ENCODE results near the gene F7. TPM values are rescaled to one million over a fixed set of nuclear protein-coding genes. Genes with fewer than 3 reads are reported as not detected.
"Not testable (repeated sequence)": the region's sequence is repeated elsewhere in the genome, so short reads cannot be mapped to it uniquely, and the experiment has no call there.

The F7 gene
- polyA plus RNA-seq, 2 of the 4 experiments (the other 2 are of a cell fraction): 0.26 to 0.65 TPM

DNA sequence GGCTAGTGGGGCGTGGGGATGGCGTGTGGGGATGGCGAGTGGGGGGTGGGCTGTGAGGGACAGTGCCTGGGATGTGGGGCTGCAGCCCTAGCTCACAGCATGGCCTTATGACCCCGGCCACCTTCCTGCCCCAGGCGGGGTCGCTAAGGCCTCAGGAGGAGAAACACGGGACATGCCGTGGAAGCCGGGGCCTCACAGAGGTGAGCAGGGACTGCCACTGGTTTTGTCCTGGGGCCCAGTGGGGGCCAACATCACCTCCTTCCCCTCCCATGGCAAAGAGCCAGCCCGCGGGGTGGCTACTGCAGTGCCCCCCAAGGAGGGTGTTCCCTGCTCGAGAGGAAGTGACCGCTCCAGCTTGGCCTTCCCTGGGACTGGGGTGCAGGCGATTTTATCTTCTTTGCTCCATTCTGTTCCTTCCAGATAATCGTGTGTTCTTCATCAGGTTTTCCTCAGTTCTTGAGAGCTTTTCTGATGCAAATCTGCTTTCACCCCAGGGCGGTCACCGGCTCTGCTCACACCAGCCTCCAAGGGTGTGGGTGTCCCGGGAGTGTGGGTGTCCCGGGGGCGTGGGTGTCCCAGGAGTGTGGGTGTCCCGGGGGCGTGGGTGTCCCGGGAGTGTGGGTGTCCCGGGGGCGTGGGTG is 1.2 kb downstream of the F7 start:
- Histone ChIP-seq H3K9me3 (no peaks in the 10 kb centered on the region), H3K4me3 (no peak overlapping the region), H3K27ac (peak overlapping the region; percentile 35 to 86; a peak in 5 of 6 replicates), H3K4me2 (no peak overlapping the region), H3K4me1 (peaks cover 31% of the 10 kb centered on the region)
- CTCF ChIA-PET: no interaction called here
- no peak for DNase-seq (ENCODE audit: low read depth in 1 of 2, low spot score in 1 of 2)
- FAIRE-seq: no peak
- POLR2A ChIA-PET: no interaction called here
- WGBS (ENCODE audit: missing lambda C conversion rate): 86% methylated on average over 13 of the region's 25 CpGs
- ATAC-seq: no peak
- TF ChIP-seq PHF8 (IDR thresholded peaks at IDR 0.05; ENCODE audit: borderline replicate concordance, low read depth): no peak
- TF ChIP-seq EHF (CRISPR knock-in tag; IDR thresholded peaks at IDR 0.05): no peak
- TF ChIP-seq ZC3H11A (IDR thresholded peaks at IDR 0.05): no peak
- no peak for TF ChIP-seq POLR2AphosphoS2 (conservative IDR thresholded peaks at IDR 0.05; ENCODE audit: low read length)
- no peak for TF ChIP-seq NPAS2 (CRISPR knock-in tag; IDR thresholded peaks at IDR 0.05; ENCODE audit: borderline replicate concordance)
- no peak for TF ChIP-seq FOSL2 (IDR thresholded peaks at IDR 0.05)
- TF ChIP-seq FOSL2 (CRISPR knock-in tag; IDR thresholded peaks at IDR 0.05): no peak
- TF ChIP-seq RCOR1 (IDR thresholded peaks at IDR 0.05; ENCODE audit: low read depth, low read length): no peak
- no peak for TF ChIP-seq ZFP36 (IDR thresholded peaks at IDR 0.05; ENCODE audit: borderline replicate concordance, partially characterized antibody)
- TF ChIP-seq SMC3 (IDR thresholded peaks at IDR 0.05): no peak

DNA sequence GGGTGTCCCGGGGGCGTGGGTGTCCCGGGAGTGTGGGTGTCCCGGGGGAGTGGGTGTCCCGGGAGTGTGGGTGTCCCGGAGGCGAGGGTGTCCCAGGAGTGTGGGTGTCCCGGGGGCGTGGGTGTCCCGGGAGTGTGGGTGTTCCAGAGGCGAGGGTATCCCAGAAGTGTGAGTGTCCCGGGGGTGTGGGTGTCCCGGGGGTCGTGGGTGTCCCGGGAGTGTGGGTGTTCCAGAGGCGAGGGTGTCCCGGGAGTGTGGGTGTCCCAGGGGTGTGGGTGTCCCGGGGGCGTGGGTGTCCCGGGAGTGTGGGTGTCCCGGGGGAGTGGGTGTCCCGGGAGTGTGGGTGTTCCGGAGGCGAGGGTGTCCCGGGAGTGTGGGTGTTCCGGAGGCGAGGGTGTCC is 2.9 kb downstream of the F7 start:
- ATAC-seq; H3K4me3 ChIP-seq; H3K4me2 ChIP-seq; H3K9me3 ChIP-seq; DNase-seq (ENCODE audit: low read depth in 1 of 2, low spot score in 1 of 2); CTCF ChIA-PET; H3K27ac ChIP-seq; FAIRE-seq; POLR2A ChIA-PET: not testable (repeated sequence)
- WGBS (ENCODE audit: missing lambda C conversion rate): no CpG with 5 or more reads among the region's 27 CpGs
- peaks cover 27% of the 10 kb centered on the region for H3K4me1 ChIP-seq

DNA sequence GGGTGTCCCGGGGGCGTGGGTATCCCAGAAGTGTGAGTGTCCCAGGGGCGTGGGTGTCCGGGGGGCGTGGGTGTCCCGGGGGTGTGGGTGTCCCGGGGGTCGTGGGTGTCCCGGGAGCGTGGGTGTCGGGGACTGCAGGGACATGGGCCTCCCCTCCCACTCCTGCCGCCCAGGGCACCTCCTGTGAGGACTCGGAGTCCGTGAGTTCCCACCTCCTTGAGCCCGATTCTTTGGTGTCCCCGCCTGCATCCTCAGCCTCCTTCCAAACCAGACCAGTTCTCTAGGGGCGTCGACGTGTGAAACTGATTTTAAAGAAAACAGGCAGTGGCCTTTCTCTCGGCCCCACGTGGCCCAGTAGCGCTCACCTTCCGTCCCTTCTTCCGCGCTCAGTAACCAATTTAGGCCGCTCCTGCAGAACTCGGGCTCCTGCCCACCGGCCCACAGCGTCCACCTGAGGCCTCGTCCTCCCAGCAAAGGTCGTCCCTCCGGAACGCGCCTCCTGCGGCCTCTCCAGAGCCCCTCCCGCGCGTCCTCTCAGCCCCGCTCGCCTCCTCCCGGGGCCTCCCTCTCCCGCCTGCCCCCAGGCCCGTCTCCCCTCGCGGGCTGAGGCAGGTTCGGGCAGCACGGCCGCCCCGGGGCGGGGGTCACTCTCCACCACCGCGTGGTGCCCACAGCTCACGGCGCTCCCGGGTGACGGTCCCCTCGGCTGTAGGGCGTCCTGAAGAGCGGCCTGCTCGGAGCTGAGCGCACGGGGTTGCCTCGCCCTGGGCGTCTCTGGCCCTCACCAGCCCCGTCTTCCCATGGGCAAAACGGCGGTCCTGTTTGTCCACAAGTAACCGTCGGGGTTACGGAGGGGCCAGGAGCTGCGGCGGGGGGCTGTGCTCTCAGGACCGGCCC is 3.8 kb downstream of the F7 start:
- ChIA-PET CTCF (no interaction called here), POLR2A (no interaction called here)
- H3K9me3 ChIP-seq: no peaks in the 10 kb centered on the region
- ATAC-seq (no peak), DNase-seq (ENCODE audit: low read depth in 1 of 2, low spot score in 1 of 2) (no peak), FAIRE-seq (no peak)
- H3K4me2 ChIP-seq: no peak overlapping the region
- TF ChIP-seq, protein P1, sequence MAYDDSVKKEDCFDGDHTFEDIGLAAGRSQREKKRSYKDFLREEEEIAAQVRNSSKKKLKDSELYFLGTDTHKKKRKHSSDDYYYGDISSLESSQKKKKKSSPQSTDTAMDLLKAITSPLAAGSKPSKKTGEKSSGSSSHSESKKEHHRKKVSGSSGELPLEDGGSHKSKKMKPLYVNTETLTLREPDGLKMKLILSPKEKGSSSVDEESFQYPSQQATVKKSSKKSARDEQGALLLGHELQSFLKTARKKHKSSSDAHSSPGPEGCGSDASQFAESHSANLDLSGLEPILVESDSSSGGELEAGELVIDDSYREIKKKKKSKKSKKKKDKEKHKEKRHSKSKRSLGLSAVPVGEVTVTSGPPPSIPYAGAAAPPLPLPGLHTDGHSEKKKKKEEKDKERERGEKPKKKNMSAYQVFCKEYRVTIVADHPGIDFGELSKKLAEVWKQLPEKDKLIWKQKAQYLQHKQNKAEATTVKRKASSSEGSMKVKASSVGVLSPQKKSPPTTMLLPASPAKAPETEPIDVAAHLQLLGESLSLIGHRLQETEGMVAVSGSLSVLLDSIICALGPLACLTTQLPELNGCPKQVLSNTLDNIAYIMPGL (CRISPR knock-in tag; IDR thresholded peaks at IDR 0.05; ENCODE audit: borderline replicate concordance): no peak
- TF ChIP-seq CHD2 (IDR thresholded peaks at IDR 0.05; ENCODE audit: low read length, partially characterized antibody): no peak
- TF ChIP-seq, protein P2, sequence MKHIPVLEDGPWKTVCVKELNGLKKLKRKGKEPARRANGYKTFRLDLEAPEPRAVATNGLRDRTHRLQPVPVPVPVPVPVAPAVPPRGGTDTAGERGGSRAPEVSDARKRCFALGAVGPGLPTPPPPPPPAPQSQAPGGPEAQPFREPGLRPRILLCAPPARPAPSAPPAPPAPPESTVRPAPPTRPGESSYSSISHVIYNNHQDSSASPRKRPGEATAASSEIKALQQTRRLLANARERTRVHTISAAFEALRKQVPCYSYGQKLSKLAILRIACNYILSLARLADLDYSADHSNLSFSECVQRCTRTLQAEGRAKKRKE (CRISPR knock-in tag; IDR thresholded peaks at IDR 0.05; ENCODE audit: low read depth): no peak
- TF ChIP-seq HOXA7 (CRISPR knock-in tag; IDR thresholded peaks at IDR 0.05): no peak
- no peak for TF ChIP-seq MAZ (IDR thresholded peaks at IDR 0.05; ENCODE audit: borderline replicate concordance, low read depth, low read length)
- no peak for TF ChIP-seq ZC3H11A (IDR thresholded peaks at IDR 0.05)
- TF ChIP-seq HOXB13 (CRISPR knock-in tag; IDR thresholded peaks at IDR 0.05; ENCODE audit: low read depth): no peak
- TF ChIP-seq, protein P3, sequence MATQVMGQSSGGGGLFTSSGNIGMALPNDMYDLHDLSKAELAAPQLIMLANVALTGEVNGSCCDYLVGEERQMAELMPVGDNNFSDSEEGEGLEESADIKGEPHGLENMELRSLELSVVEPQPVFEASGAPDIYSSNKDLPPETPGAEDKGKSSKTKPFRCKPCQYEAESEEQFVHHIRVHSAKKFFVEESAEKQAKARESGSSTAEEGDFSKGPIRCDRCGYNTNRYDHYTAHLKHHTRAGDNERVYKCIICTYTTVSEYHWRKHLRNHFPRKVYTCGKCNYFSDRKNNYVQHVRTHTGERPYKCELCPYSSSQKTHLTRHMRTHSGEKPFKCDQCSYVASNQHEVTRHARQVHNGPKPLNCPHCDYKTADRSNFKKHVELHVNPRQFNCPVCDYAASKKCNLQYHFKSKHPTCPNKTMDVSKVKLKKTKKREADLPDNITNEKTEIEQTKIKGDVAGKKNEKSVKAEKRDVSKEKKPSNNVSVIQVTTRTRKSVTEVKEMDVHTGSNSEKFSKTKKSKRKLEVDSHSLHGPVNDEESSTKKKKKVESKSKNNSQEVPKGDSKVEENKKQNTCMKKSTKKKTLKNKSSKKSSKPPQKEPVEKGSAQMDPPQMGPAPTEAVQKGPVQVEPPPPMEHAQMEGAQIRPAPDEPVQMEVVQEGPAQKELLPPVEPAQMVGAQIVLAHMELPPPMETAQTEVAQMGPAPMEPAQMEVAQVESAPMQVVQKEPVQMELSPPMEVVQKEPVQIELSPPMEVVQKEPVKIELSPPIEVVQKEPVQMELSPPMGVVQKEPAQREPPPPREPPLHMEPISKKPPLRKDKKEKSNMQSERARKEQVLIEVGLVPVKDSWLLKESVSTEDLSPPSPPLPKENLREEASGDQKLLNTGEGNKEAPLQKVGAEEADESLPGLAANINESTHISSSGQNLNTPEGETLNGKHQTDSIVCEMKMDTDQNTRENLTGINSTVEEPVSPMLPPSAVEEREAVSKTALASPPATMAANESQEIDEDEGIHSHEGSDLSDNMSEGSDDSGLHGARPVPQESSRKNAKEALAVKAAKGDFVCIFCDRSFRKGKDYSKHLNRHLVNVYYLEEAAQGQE (IDR thresholded peaks at IDR 0.05): no peak
- TF ChIP-seq JUNB (IDR thresholded peaks at IDR 0.05): no peak
- TF ChIP-seq HEYL (CRISPR knock-in tag; IDR thresholded peaks at IDR 0.05): no peak
- TF ChIP-seq EHMT2 (IDR thresholded peaks at IDR 0.05; ENCODE audit: low read depth): no peak
- no peak for TF ChIP-seq GATA3 (IDR thresholded peaks at IDR 0.05; ENCODE audit: borderline replicate concordance)
- no peak for TF ChIP-seq FOSL2 (IDR thresholded peaks at IDR 0.05)
- TF ChIP-seq FOSL2 (CRISPR knock-in tag; IDR thresholded peaks at IDR 0.05): no peak
- peaks cover 22% of the 10 kb centered on the region for H3K4me1 ChIP-seq
- WGBS (ENCODE audit: missing lambda C conversion rate): 78% methylated on average over 29 of the region's 73 CpGs
- no peak overlapping the region for H3K27ac ChIP-seq
- no peak overlapping the region for H3K4me3 ChIP-seq

Data from A549 (cell line).